GM20000 (cell line): ENCODE data around the gene CHST1.

Experiments used
- DNase-seq: peaks from one replicate; pipeline ENCODE4 v3.0.0; 2012; ENCODE audit warnings: low spot score
- CTCF ChIP-seq: IDR thresholded peaks from 2 replicates; pipeline ENCODE4 v1.5.1; 2012; ENCODE audit warnings: mild to moderate bottlenecking, control low read depth; ENCODE audit errors: extremely low read depth, missing control alignments

CHST1 gene

GRCh38 chr11:45665206-45665932 lies at the start of gene CHST1:
Gene CHST1 (minus strand): TSS chr11:45665622. CDS start chr11:45650923, 14,699 bp downstream.
- no peak for DNase-seq
- no peak for TF ChIP-seq CTCF

DNA sequence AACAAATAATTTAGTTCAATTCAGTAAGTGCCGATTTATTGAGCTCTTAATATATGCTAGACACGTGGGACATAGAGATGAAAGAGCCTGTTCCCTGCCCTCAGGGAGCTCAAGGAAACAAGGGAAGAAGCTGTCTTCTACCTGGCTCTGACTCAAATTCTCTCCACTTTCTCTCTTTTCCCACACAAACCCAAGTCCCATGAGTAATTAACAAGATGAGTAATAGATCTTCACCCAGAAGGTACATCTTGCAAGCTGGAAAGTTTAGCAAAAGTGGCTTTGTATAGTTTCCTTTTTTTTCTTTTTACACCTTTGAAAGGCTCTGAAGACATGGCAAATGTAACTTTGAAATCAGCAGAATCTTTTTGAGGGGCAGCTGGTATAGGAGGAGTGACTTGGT lies 48.2 kb upstream of the CHST1 start:
- no peak for TF ChIP-seq CTCF
- no peak for DNase-seq

GRCh38 chr11:45710561-45710960 lies 45.1 kb upstream of the CHST1 start:
- DNase-seq, result no peak
- no peak for TF ChIP-seq CTCF

GRCh38 chr11:45708887-45709663 lies 43.7 kb upstream of the CHST1 start:
- no peak for TF ChIP-seq CTCF
- DNase-seq, result no peak

- no peak for TF ChIP-seq CTCF
- no peak for DNase-seq
Measured at GRCh38 chr11:45704635-45705034, 39.2 kb upstream of the CHST1 start.

DNA sequence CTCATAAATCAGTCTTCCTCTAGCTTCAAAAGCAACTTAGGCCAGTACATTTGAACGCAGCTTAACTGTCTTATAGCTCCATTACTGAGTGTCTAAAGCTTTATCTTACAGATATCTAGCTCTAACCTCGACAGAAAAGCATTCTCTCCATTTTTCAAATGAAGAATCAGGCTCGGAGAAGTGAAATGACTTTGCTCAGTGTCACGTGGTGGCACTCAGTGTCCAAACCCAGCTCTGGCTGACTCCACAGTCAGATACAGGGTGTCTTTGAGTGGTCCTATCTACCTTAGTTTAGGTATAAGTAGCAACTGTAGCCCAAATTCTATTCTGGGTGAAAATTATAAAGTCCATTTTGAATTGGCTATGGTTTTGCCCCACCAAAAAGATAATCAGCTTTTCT lies 38.7 kb upstream of the CHST1 start:
- no peak for DNase-seq
- TF ChIP-seq CTCF, result no peak

- DNase-seq, result no peak
- no peak for TF ChIP-seq CTCF
Measured at GRCh38 chr11:45702511-45702910, 37.1 kb upstream of the CHST1 start.
